Breast epithelium (tissue), 4 donors: ENCODE results near the gene DDX10. TPM values are rescaled to one million over a fixed set of nuclear protein-coding genes. Genes with fewer than 3 reads are reported as not detected.

Source experiments
- DNase-seq, 2 donors: peaks; one replicate each; pipeline ENCODE4 v3.0.0-alpha.2; 2019; ENCODE audit warnings: low spot score in 2 of 2
- H3K27ac ChIP-seq, 2 donors: fragments of 200-600 bp; sonication (generic) in 1 of 2; one replicate each; pipeline ENCODE4 v1.5.1; 2016 to 2019; ENCODE audit warnings: mild to moderate bottlenecking in 1 of 2
- H3K27me3 ChIP-seq, 2 donors: fragments of 200-600 bp; sonication (generic) in 1 of 2; one replicate each; pipeline versions ENCODE4 v1.5.1 to v1.6.0; 2017 to 2019; ENCODE audit warnings: control low read depth in 1 of 2, mild to moderate bottlenecking in 1 of 2
- H3K36me3 ChIP-seq: fragments of 200-600 bp; one replicate; pipeline ENCODE4 v1.5.1; 2019
- H3K4me1 ChIP-seq, 2 donors: fragments of 200-600 bp; sonication (generic); one replicate each; pipeline ENCODE4 v1.5.1; 2016 to 2019; ENCODE audit warnings: control low read depth in 1 of 2
- H3K4me3 ChIP-seq, 3 donors: fragments of 200-600 bp; sonication (generic); 1 replicate in 2 of 3; 2 replicates in 1 of 3; pipeline ENCODE4 v1.5.1; 2016 to 2019; ENCODE audit warnings: mild to moderate bottlenecking in 3 of 3, moderate library complexity in 2 of 3
- H3K9me3 ChIP-seq, 2 donors: fragments of 200-600 bp; sonication (generic) in 1 of 2; one replicate each; pipeline ENCODE4 v1.5.1; 2016 to 2019; ENCODE audit warnings: control low read depth in 1 of 2
- CTCF ChIP-seq, 3 donors: fragments of 450-650 bp; IDR thresholded peaks; one replicate each; pipeline ENCODE4 v1.5.1; 2016 to 2017; ENCODE audit warnings: antibody characterized with exemption in 3 of 3, mild to moderate bottlenecking in 3 of 3, moderate library complexity in 3 of 3
- POLR2A ChIP-seq: fragments of 450-650 bp; IDR thresholded peaks from one replicate; pipeline ENCODE4 v1.6.1; 2016; ENCODE audit warnings: antibody characterized with exemption, mild to moderate bottlenecking, moderate library complexity
- POLR2AphosphoS5 ChIP-seq, 3 donors: sonication (generic); formaldehyde crosslinking; IDR thresholded peaks; one replicate each; pipeline ENCODE4 v1.6.1; 2017; ENCODE audit warnings: antibody characterized with exemption in 3 of 3
- intact Hi-C: fragments of 100-400 bp; cut with DNase I; formaldehyde crosslinking; loops from one replicate; pipeline ENCODE4 v1.15.1; 2023; ENCODE audit warnings: low total_unique reads
- total RNA-seq, 3 donors: library from RNA; depleted of rRNA; stranded (reverse); fragments of >200 nt; gene quantifications; one replicate each; pipeline ENCODE4 v1.1.0, GENCODE V29; 2016

DDX10 gene
- total RNA-seq, 3 donors from 2014 or later, result 17.3 to 41.9 (median 29.5) TPM

- no peak for DNase-seq
- Histone ChIP-seq H3K27ac (no peak overlapping the region), H3K9me3 (no peaks in the 10 kb centered on the region), H3K27me3 (no peaks in the 10 kb centered on the region), H3K4me3 (no peak overlapping the region), H3K4me1 (no peaks in the 10 kb centered on the region), H3K36me3 (no peaks in the 10 kb centered on the region)
- TF ChIP-seq CTCF (IDR thresholded peaks at IDR 0.05), result no peak
- TF ChIP-seq POLR2AphosphoS5 (IDR thresholded peaks at IDR 0.05), result no peak
- TF ChIP-seq POLR2A, result no peak
- intact Hi-C loops, result no loop called here
These were observed 257.4 kb downstream of the DDX10 start for GRCh38 chr11:108922241-108922640.

- H3K4me3 ChIP-seq, result no peak overlapping the region
- intact Hi-C loops, result no loop called here
- TF ChIP-seq POLR2A (no peak), CTCF (IDR thresholded peaks at IDR 0.05) (no peak), POLR2AphosphoS5 (IDR thresholded peaks at IDR 0.05) (no peak)
- no peak overlapping the region for H3K27ac ChIP-seq
- no peak for DNase-seq
- H3K9me3 ChIP-seq, result no peaks in the 10 kb centered on the region
- H3K4me1 ChIP-seq, result no peaks in the 10 kb centered on the region
- H3K27me3 ChIP-seq, result no peaks in the 10 kb centered on the region
- H3K36me3 ChIP-seq, result no peaks in the 10 kb centered on the region
These were observed 258.5 kb downstream of the DDX10 start for GRCh38 chr11:108923413-108923812.

GRCh38 chr11:108926171-108926840 is 261.4 kb downstream of the DDX10 start:
- Histone ChIP-seq H3K27me3 (no peaks in the 10 kb centered on the region), H3K36me3 (no peaks in the 10 kb centered on the region), H3K27ac (no peak overlapping the region), H3K9me3 (no peaks in the 10 kb centered on the region), H3K4me1 (no peaks in the 10 kb centered on the region), H3K4me3 (no peak overlapping the region)
- no peak for DNase-seq
- intact Hi-C loops, result no loop called here
- TF ChIP-seq POLR2AphosphoS5 (IDR thresholded peaks at IDR 0.05) (no peak), POLR2A (no peak), CTCF (IDR thresholded peaks at IDR 0.05) (no peak)

- Histone ChIP-seq H3K36me3 (no peaks in the 10 kb centered on the region), H3K4me3 (no peak overlapping the region), H3K27me3 (no peaks in the 10 kb centered on the region), H3K27ac (no peak overlapping the region), H3K9me3 (no peaks in the 10 kb centered on the region), H3K4me1 (no peaks in the 10 kb centered on the region)
- no peak for TF ChIP-seq CTCF (IDR thresholded peaks at IDR 0.05)
- no peak for DNase-seq
- intact Hi-C loops, result no loop called here
These were observed 262.1 kb downstream of the DDX10 start for GRCh38 chr11:108926841-108927577.

GRCh38 chr11:108927791-108928545 is 263.1 kb downstream of the DDX10 start:
- no peak for TF ChIP-seq POLR2A
- TF ChIP-seq CTCF (IDR thresholded peaks at IDR 0.05), result no peak
- no peak for TF ChIP-seq POLR2AphosphoS5 (IDR thresholded peaks at IDR 0.05)
- intact Hi-C loops, result no loop called here
- no peak for DNase-seq
- no peaks in the 10 kb centered on the region for H3K4me1 ChIP-seq
- H3K36me3 ChIP-seq, result no peaks in the 10 kb centered on the region
- H3K27me3 ChIP-seq, result no peaks in the 10 kb centered on the region
- H3K4me3 ChIP-seq, result no peak overlapping the region
- no peak overlapping the region for H3K27ac ChIP-seq
- H3K9me3 ChIP-seq, result no peaks in the 10 kb centered on the region
